Activated CD4-positive, alpha-beta T cell treated with anti-CD3 and anti-CD28 coated beads, Interleukin-2, amount 10 ng/mL, durations not matched to agents 24 days and 14 days (primary cell): ENCODE data around the gene PRPF40A. TPM values are rescaled to one million over a fixed set of nuclear protein-coding genes. Genes with fewer than 3 reads are reported as not detected.
A peak's percentile ranks its signal among the peaks of the same experiment; 100 is the strongest.

Experiments used
- DNase-seq: peaks from one replicate; pipeline ENCODE4 v3.0.0; 2022
- H3K27ac Mint-ChIP-seq: one replicate; pipeline ENCODE4 v1.8.0; 2022; ENCODE audit warnings: mild to moderate bottlenecking, mixed read lengths
- H3K27me3 Mint-ChIP-seq: one replicate; pipeline ENCODE4 v1.8.0; 2022; ENCODE audit warnings: mixed read lengths
- H3K36me3 Mint-ChIP-seq: one replicate; pipeline ENCODE4 v1.8.0; 2022; ENCODE audit warnings: low read depth, mild to moderate bottlenecking, mixed read lengths
- H3K4me1 Mint-ChIP-seq: one replicate; pipeline ENCODE4 v1.8.0; 2021; ENCODE audit warnings: mixed read lengths
- H3K4me3 Mint-ChIP-seq: one replicate; pipeline ENCODE4 v1.8.0; 2022; ENCODE audit warnings: mild to moderate bottlenecking, moderate library complexity, mixed read lengths
- H3K9me3 Mint-ChIP-seq: one replicate; pipeline ENCODE4 v1.8.0; 2021; ENCODE audit warnings: mixed read lengths
- intact Hi-C: fragments of 100-400 bp; cut with micrococcal nuclease; formaldehyde crosslinking; loops from one replicate; pipeline ENCODE4 v1.15.1; 2023
- total RNA-seq: library from RNA; stranded (reverse); gene quantifications from 2 replicates; pipeline ENCODE4 v1.2.3, GENCODE V29; 2022

PRPF40A gene
- total RNA-seq, 1 donor from 2014 or later: 166 TPM

GRCh38 chr2:152657043-152657442 is 60.2 kb downstream of the PRPF40A start:
- Mint-ChIP-seq H3K36me3 (peaks cover 49% of the 10 kb centered on the region), H3K27me3 (no peaks in the 10 kb centered on the region), H3K4me3 (no peak overlapping the region), H3K9me3 (no peaks in the 10 kb centered on the region), H3K27ac (no peak overlapping the region), H3K4me1 (peaks cover 7% of the 10 kb centered on the region)
- intact Hi-C loops: no loop called here
- no peak for DNase-seq

- Mint-ChIP-seq H3K9me3 (no peaks in the 10 kb centered on the region), H3K27me3 (no peaks in the 10 kb centered on the region), H3K4me3 (no peak overlapping the region), H3K4me1 (peaks cover 7% of the 10 kb centered on the region), H3K27ac (no peak overlapping the region), H3K36me3 (peaks cover 50% of the 10 kb centered on the region)
- DNase-seq: no peak
- intact Hi-C loops: no loop called here
These were observed 61.4 kb downstream of the PRPF40A start for GRCh38 chr2:152655880-152656279.

GRCh38 chr2:152651834-152652233 is 65.4 kb downstream of the PRPF40A start:
- H3K36me3 Mint-ChIP-seq: peaks cover 38% of the 10 kb centered on the region
- H3K9me3 Mint-ChIP-seq: no peaks in the 10 kb centered on the region
- no peak overlapping the region for H3K27ac Mint-ChIP-seq
- DNase-seq: peak; percentile 19
- intact Hi-C loops: no loop called here
- H3K4me1 Mint-ChIP-seq: peaks cover 1% of the 10 kb centered on the region
- no peaks in the 10 kb centered on the region for H3K27me3 Mint-ChIP-seq
- H3K4me3 Mint-ChIP-seq: no peak overlapping the region

GRCh38 chr2:152650768-152651371 is 66.4 kb downstream of the PRPF40A start:
- H3K4me3 Mint-ChIP-seq: no peak overlapping the region
- no peak overlapping the region for H3K27ac Mint-ChIP-seq
- intact Hi-C loops: no loop called here
- H3K36me3 Mint-ChIP-seq: peaks cover 32% of the 10 kb centered on the region
- H3K9me3 Mint-ChIP-seq: no peaks in the 10 kb centered on the region
- no peak for DNase-seq
- no peaks in the 10 kb centered on the region for H3K4me1 Mint-ChIP-seq
- no peaks in the 10 kb centered on the region for H3K27me3 Mint-ChIP-seq

- intact Hi-C loops: no loop called here
- H3K27me3 Mint-ChIP-seq: no peaks in the 10 kb centered on the region
These were observed 67.3 kb downstream of the PRPF40A start for GRCh38 chr2:152649997-152650396.

GRCh38 chr2:152648336-152648735 is 68.9 kb downstream of the PRPF40A start:
- Mint-ChIP-seq H3K9me3 (no peaks in the 10 kb centered on the region), H3K27me3 (no peaks in the 10 kb centered on the region), H3K36me3 (peaks cover 21% of the 10 kb centered on the region), H3K4me1 (no peaks in the 10 kb centered on the region), H3K27ac (no peak overlapping the region), H3K4me3 (no peak overlapping the region)
- intact Hi-C loops: no loop called here
- peak; percentile 47 for DNase-seq

More at GRCh38 chr2:152649997-152650396, 67.3 kb downstream of the PRPF40A start:
- H3K27ac Mint-ChIP-seq: no peak overlapping the region
- DNase-seq: peak; percentile 28
- H3K36me3 Mint-ChIP-seq: peaks cover 29% of the 10 kb centered on the region
- H3K4me3 Mint-ChIP-seq: no peak overlapping the region
- H3K4me1 Mint-ChIP-seq: no peaks in the 10 kb centered on the region
- no peaks in the 10 kb centered on the region for H3K9me3 Mint-ChIP-seq

GRCh38 chr2:152647552-152647951 is 69.7 kb downstream of the PRPF40A start:
- intact Hi-C loops: no loop called here
- Mint-ChIP-seq H3K27me3 (no peaks in the 10 kb centered on the region), H3K27ac (peak overlapping the region; percentile 9), H3K9me3 (no peaks in the 10 kb centered on the region), H3K4me3 (no peak overlapping the region), H3K36me3 (peaks cover 18% of the 10 kb centered on the region), H3K4me1 (no peaks in the 10 kb centered on the region)
- DNase-seq: no peak

GRCh38 chr2:152646775-152647174 is 70.5 kb downstream of the PRPF40A start:
- H3K27ac Mint-ChIP-seq: no peak overlapping the region
- no peaks in the 10 kb centered on the region for H3K4me1 Mint-ChIP-seq
- peak; percentile 47 for DNase-seq
- H3K27me3 Mint-ChIP-seq: no peaks in the 10 kb centered on the region
- H3K4me3 Mint-ChIP-seq: no peak overlapping the region
- intact Hi-C loops: no loop called here
- H3K9me3 Mint-ChIP-seq: no peaks in the 10 kb centered on the region
- peaks cover 12% of the 10 kb centered on the region for H3K36me3 Mint-ChIP-seq

- intact Hi-C loops: no loop called here
- Mint-ChIP-seq H3K36me3 (peaks cover 13% of the 10 kb centered on the region), H3K27me3 (no peaks in the 10 kb centered on the region), H3K27ac (no peak overlapping the region), H3K4me1 (no peaks in the 10 kb centered on the region), H3K9me3 (no peaks in the 10 kb centered on the region), H3K4me3 (no peak overlapping the region)
- no peak for DNase-seq
These were observed 71.0 kb downstream of the PRPF40A start for GRCh38 chr2:152646264-152646663.

- Mint-ChIP-seq H3K36me3 (peaks cover 5% of the 10 kb centered on the region), H3K4me3 (no peak overlapping the region), H3K4me1 (no peaks in the 10 kb centered on the region), H3K9me3 (no peaks in the 10 kb centered on the region), H3K27me3 (no peaks in the 10 kb centered on the region), H3K27ac (no peak overlapping the region)
- no peak for DNase-seq
- intact Hi-C loops: no loop called here
These were observed 72.9 kb downstream of the PRPF40A start for GRCh38 chr2:152644189-152644873.

GRCh38 chr2:152638590-152638989 is 78.7 kb downstream of the PRPF40A start:
- Mint-ChIP-seq H3K4me3 (no peak overlapping the region), H3K36me3 (peaks cover 2% of the 10 kb centered on the region), H3K27ac (no peak overlapping the region), H3K27me3 (no peaks in the 10 kb centered on the region), H3K9me3 (no peaks in the 10 kb centered on the region), H3K4me1 (no peaks in the 10 kb centered on the region)
- no peak for DNase-seq
- intact Hi-C loops: no loop called here

GRCh38 chr2:152638056-152638455 is 79.2 kb downstream of the PRPF40A start:
- peaks cover 2% of the 10 kb centered on the region for H3K36me3 Mint-ChIP-seq
- DNase-seq: no peak
- H3K27ac Mint-ChIP-seq: no peak overlapping the region
- no peak overlapping the region for H3K4me3 Mint-ChIP-seq
- H3K9me3 Mint-ChIP-seq: no peaks in the 10 kb centered on the region
- no peaks in the 10 kb centered on the region for H3K4me1 Mint-ChIP-seq
- H3K27me3 Mint-ChIP-seq: no peaks in the 10 kb centered on the region
- intact Hi-C loops: no loop called here

- H3K27ac Mint-ChIP-seq: no peak overlapping the region
- intact Hi-C loops: no loop called here
- no peaks in the 10 kb centered on the region for H3K27me3 Mint-ChIP-seq
- H3K36me3 Mint-ChIP-seq: peaks cover 2% of the 10 kb centered on the region
- no peak for DNase-seq
- H3K4me1 Mint-ChIP-seq: no peaks in the 10 kb centered on the region
- H3K4me3 Mint-ChIP-seq: no peak overlapping the region
- H3K9me3 Mint-ChIP-seq: no peaks in the 10 kb centered on the region
These were observed 80.0 kb downstream of the PRPF40A start for GRCh38 chr2:152637251-152637650.

GRCh38 chr2:152635635-152636298 is 81.5 kb downstream of the PRPF40A start:
- no peaks in the 10 kb centered on the region for H3K27me3 Mint-ChIP-seq
- intact Hi-C loops: loop anchor here (1.0 kb wide), 4 partner anchors 300 to 598 kb away; partner anchors contain the start of gene FMNL2
- H3K36me3 Mint-ChIP-seq: no peaks in the 10 kb centered on the region
- no peaks in the 10 kb centered on the region for H3K9me3 Mint-ChIP-seq
- no peak overlapping the region for H3K4me3 Mint-ChIP-seq
- H3K4me1 Mint-ChIP-seq: no peaks in the 10 kb centered on the region
- DNase-seq: peak; percentile 91
- H3K27ac Mint-ChIP-seq: no peak overlapping the region
